Loucy (cell line): ENCODE data around the gene ANXA6.

Source experiments
- H2AFZ ChIP-seq: fragments of 200-600 bp; sonication (generic); 2 replicates; pipeline ENCODE4 v1.6.0; 2016; ENCODE audit warnings: antibody characterized with exemption, mild to moderate bottlenecking, low read length, moderate library complexity
- H3F3A ChIP-seq: fragments of 200-600 bp; 2 replicates; pipeline ENCODE4 v1.6.0; 2016; ENCODE audit warnings: antibody characterized with exemption, low read depth, mild to moderate bottlenecking
- H3K27me3 ChIP-seq: fragments of 200-600 bp; sonication (generic); 2 replicates; pipeline ENCODE4 v1.6.1; 2014; ENCODE audit warnings: low read length, mild to moderate bottlenecking; ENCODE audit not compliant: insufficient read depth, poor library complexity, severe bottlenecking
- H3K36me3 ChIP-seq: fragments of 200-600 bp; sonication (generic); 2 replicates; pipeline ENCODE4 v1.6.1; 2016; ENCODE audit warnings: low read length; ENCODE audit not compliant: insufficient read depth
- H3K4me1 ChIP-seq: fragments of 200-600 bp; sonication (generic); 2 replicates; pipeline ENCODE4 v1.5.1; 2014; ENCODE audit warnings: low read length, mild to moderate bottlenecking; ENCODE audit not compliant: insufficient read depth, poor library complexity, severe bottlenecking
- H3K4me2 ChIP-seq: fragments of 200-600 bp; sonication (generic); 2 replicates; pipeline ENCODE4 v1.6.0; 2014; ENCODE audit warnings: antibody characterized with exemption, low read length, low read depth, mild to moderate bottlenecking; ENCODE audit not compliant: poor library complexity, severe bottlenecking
- H3K4me3 ChIP-seq: fragments of 200-600 bp; sonication (generic); 2 replicates; pipeline ENCODE4 v1.5.1; 2014; ENCODE audit warnings: low read length, mild to moderate bottlenecking, mixed read lengths; ENCODE audit not compliant: poor library complexity, severe bottlenecking
- H3K79me2 ChIP-seq: fragments of 200-600 bp; sonication (generic); 2 replicates; pipeline ENCODE4 v1.6.1; 2014; ENCODE audit warnings: low read length; ENCODE audit not compliant: insufficient read depth
- H3K9ac ChIP-seq: fragments of 200-600 bp; sonication (generic); 2 replicates; pipeline ENCODE4 v1.6.0; 2014; ENCODE audit warnings: mild to moderate bottlenecking, low read depth, low read length, moderate library complexity; ENCODE audit not compliant: poor library complexity, severe bottlenecking
- H3K9me2 ChIP-seq: fragments of 200-600 bp; sonication (generic); replicated peaks from 2 replicates; pipeline ENCODE4 v1.6.1; 2016; ENCODE audit warnings: low read depth, low read length, mixed read lengths
- H3K9me3 ChIP-seq: fragments of 200-600 bp; sonication (generic); 2 replicates; pipeline ENCODE4 v1.6.1; 2014; ENCODE audit warnings: mild to moderate bottlenecking, antibody characterized with exemption, low read length, low read depth; ENCODE audit not compliant: insufficient read depth
- H4K20me1 ChIP-seq: fragments of 200-600 bp; sonication (generic); 2 replicates; pipeline ENCODE4 v1.6.0; 2014; ENCODE audit warnings: antibody characterized with exemption, low read length, mild to moderate bottlenecking; ENCODE audit not compliant: insufficient read depth, poor library complexity, severe bottlenecking
- EZH2phosphoT487 ChIP-seq: fragments of 200-600 bp; IDR thresholded peaks from 2 replicates; pipeline ENCODE4 v1.6.1; 2018; ENCODE audit warnings: antibody characterized with exemption, mild to moderate bottlenecking, moderate library complexity, borderline replicate concordance
- TF ChIP-seq, protein P1 (sequence below): fragments of 200-600 bp; sonication (generic); conservative IDR thresholded peaks from 2 replicates; pipeline ENCODE4 v1.5.1; 2014; ENCODE audit warnings: mild to moderate bottlenecking, antibody characterized with exemption, low read length

Gene ANXA6

DNA sequence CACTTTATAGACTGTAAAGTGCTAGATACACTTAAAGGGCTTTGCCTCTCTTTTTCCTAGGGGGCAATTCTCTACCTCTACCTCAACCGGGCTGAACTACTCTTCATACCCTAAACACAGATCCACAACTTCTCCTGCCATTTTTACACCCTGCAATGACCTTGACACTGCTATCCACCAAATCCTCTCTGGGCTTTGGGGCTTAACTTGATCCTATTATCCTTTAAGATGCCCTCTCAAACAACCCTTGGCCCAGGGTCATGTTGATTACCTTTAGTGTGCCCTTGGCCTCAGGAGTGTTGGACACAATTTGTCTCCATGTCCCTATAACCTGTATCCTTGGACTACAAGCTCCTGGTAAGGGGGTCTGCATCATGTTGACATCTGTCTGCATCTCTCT, 19.5 kb downstream of the ANXA6 start:
- H2AFZ ChIP-seq: no peak overlapping the region
- TF ChIP-seq EZH2phosphoT487: no peak
- TF ChIP-seq, protein P1, sequence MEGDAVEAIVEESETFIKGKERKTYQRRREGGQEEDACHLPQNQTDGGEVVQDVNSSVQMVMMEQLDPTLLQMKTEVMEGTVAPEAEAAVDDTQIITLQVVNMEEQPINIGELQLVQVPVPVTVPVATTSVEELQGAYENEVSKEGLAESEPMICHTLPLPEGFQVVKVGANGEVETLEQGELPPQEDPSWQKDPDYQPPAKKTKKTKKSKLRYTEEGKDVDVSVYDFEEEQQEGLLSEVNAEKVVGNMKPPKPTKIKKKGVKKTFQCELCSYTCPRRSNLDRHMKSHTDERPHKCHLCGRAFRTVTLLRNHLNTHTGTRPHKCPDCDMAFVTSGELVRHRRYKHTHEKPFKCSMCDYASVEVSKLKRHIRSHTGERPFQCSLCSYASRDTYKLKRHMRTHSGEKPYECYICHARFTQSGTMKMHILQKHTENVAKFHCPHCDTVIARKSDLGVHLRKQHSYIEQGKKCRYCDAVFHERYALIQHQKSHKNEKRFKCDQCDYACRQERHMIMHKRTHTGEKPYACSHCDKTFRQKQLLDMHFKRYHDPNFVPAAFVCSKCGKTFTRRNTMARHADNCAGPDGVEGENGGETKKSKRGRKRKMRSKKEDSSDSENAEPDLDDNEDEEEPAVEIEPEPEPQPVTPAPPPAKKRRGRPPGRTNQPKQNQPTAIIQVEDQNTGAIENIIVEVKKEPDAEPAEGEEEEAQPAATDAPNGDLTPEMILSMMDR: no peak
- no peaks in the 10 kb centered on the region for H3F3A ChIP-seq
- H3K79me2 ChIP-seq: peaks cover 25% of the 10 kb centered on the region
- peaks cover 20% of the 10 kb centered on the region for H4K20me1 ChIP-seq
- H3K9me2 ChIP-seq: no peaks in the 10 kb centered on the region
- H3K9ac ChIP-seq: no peak overlapping the region
- H3K4me2 ChIP-seq: no peak overlapping the region
- H3K4me1 ChIP-seq: no peaks in the 10 kb centered on the region
- no peaks in the 10 kb centered on the region for H3K9me3 ChIP-seq
- H3K4me3 ChIP-seq: no peak overlapping the region
- no peaks in the 10 kb centered on the region for H3K27me3 ChIP-seq
- peaks cover 96% of the 10 kb centered on the region; the same call in 1 of the 2 replicates for H3K36me3 ChIP-seq

DNA sequence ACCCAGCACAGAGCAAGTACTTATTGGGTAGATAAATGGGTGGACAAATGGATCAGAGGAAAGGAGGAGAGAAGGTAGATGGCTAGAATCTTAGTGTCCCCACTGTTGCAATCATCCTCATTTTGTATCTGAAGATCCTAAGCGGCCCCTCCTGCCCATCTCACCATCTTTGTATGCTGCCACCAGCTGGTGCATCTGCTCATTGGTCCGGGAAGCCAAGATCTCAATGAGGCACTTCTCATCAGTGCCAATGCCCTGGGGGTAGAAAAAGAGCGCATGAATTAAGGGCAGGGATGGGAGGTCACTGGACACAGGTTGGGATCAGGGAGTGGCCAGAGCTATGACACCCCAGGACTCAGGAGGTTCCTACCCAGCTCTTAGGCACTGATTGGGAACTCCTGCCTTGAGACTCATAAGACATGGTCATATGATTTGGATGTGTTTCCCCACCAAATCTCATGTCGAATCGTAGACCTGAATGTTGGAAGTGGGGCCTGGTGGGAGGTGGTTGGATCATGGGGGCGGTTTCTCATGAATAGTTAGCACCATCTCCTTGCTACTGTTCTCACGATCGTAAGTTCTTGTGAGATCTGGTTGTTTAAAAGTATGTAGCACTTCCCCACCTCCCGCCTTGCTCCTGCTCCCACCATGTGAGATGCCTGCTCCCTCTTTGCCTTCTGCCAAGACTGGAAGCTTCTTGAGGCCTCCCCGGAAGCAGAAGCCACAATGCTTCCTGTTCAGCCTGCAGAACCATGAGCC, 20.3 kb downstream of the ANXA6 start:
- no peak overlapping the region for H3K4me2 ChIP-seq
- no peaks in the 10 kb centered on the region for H3K9me3 ChIP-seq
- H2AFZ ChIP-seq: no peak overlapping the region
- peaks cover 13% of the 10 kb centered on the region for H4K20me1 ChIP-seq
- TF ChIP-seq, protein P1: no peak
- TF ChIP-seq EZH2phosphoT487: no peak
- H3K27me3 ChIP-seq: no peaks in the 10 kb centered on the region
- H3K4me1 ChIP-seq: no peaks in the 10 kb centered on the region
- no peak overlapping the region for H3K4me3 ChIP-seq
- H3K79me2 ChIP-seq: peaks cover 17% of the 10 kb centered on the region
- H3K9ac ChIP-seq: no peak overlapping the region
- H3K36me3 ChIP-seq: peaks cover 96% of the 10 kb centered on the region
- no peaks in the 10 kb centered on the region for H3F3A ChIP-seq
- H3K9me2 ChIP-seq: no peaks in the 10 kb centered on the region

DNA sequence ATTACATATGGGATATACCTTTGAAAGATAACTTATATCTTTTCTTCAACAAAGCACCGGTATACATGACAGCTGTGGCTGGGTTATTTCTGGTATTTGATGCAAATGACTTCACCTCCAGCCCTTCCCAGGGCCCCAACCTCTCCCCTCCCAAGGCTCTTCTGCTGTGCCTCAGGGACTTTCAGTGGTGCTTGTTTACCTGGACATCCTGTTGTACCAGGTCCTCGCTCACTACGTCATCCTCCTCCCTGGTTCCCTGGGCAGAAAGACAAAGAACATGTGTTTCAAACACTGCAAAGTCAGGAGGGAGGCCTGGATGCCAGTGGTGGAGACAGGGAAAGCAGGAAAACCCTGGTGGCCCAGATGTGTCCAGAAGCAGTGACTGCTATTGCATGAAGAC, 23.4 kb downstream of the ANXA6 start:
- no peak overlapping the region for H3K9ac ChIP-seq
- H3K4me3 ChIP-seq: no peak overlapping the region
- H3K79me2 ChIP-seq: no peaks in the 10 kb centered on the region; the same call in 1 of the 2 replicates
- H2AFZ ChIP-seq: no peak overlapping the region
- TF ChIP-seq EZH2phosphoT487: no peak
- TF ChIP-seq, protein P1: no peak
- H4K20me1 ChIP-seq: peaks cover 3% of the 10 kb centered on the region
- H3F3A ChIP-seq: no peaks in the 10 kb centered on the region
- H3K27me3 ChIP-seq: no peaks in the 10 kb centered on the region
- H3K36me3 ChIP-seq: peaks cover 100% of the 10 kb centered on the region
- H3K9me3 ChIP-seq: no peaks in the 10 kb centered on the region
- no peak overlapping the region for H3K4me2 ChIP-seq
- no peaks in the 10 kb centered on the region for H3K4me1 ChIP-seq
- no peaks in the 10 kb centered on the region for H3K9me2 ChIP-seq
